SK-N-SH treated with all-trans-retinoic acid at 6 μM for 48 hours (cell line): ENCODE measurements around the gene CD3D.

Experiments
- ATAC-seq: fragments of 200-7000 bp; cut with Tn5 transposase; 3 replicates; pipeline ENCODE4 v1.9.1; 2020; ENCODE audit warnings: mild to moderate bottlenecking, moderate library complexity
- ARNTL ChIP-seq: fragments of 450-650 bp; formaldehyde crosslinking; IDR thresholded peaks from 2 replicates; pipeline ENCODE4 v1.5.0; 2020; ENCODE audit warnings: low read depth, mild to moderate bottlenecking, moderate library complexity, borderline replicate concordance
- BACH2 ChIP-seq: fragments of 250-450 bp; sonication (Bioruptor Pico); IDR thresholded peaks from 2 replicates; pipeline ENCODE4 v1.9.0; 2021; ENCODE audit warnings: mild to moderate bottlenecking, borderline replicate concordance
- CSDC2 ChIP-seq: fragments of 250-450 bp; sonication (Bioruptor Pico); IDR thresholded peaks from 2 replicates; pipeline ENCODE4 v1.5.0; 2020; ENCODE audit warnings: mild to moderate bottlenecking, moderate library complexity
- GLIS3 ChIP-seq: fragments of 250-450 bp; sonication (Bioruptor Pico); IDR thresholded peaks from 2 replicates; pipeline ENCODE4 v1.5.0; 2020; ENCODE audit warnings: mild to moderate bottlenecking, moderate library complexity
- ISL1 ChIP-seq: fragments of 250-450 bp; sonication (Bioruptor Pico); IDR thresholded peaks from 2 replicates; pipeline ENCODE4 v2.1.2; 2022; ENCODE audit warnings: mild to moderate bottlenecking, moderate library complexity
- RARB ChIP-seq: fragments of 250-450 bp; sonication (Bioruptor Pico); IDR thresholded peaks from 2 replicates; pipeline ENCODE4 v1.8.0; 2021; ENCODE audit warnings: mild to moderate bottlenecking, moderate library complexity
- TCF4 ChIP-seq: fragments of 250-450 bp; sonication (Bioruptor Pico); IDR thresholded peaks from 2 replicates; pipeline ENCODE4 v1.8.0; 2021; ENCODE audit warnings: mild to moderate bottlenecking, moderate library complexity, borderline replicate concordance
- TOX ChIP-seq: fragments of 250-450 bp; sonication (Bioruptor Pico); IDR thresholded peaks from 2 replicates; pipeline ENCODE4 v1.8.0; 2021; ENCODE audit warnings: mild to moderate bottlenecking, moderate library complexity, borderline replicate concordance
- ZC3H10 ChIP-seq: fragments of 250-450 bp; sonication (Bioruptor Pico); IDR thresholded peaks from 2 replicates; pipeline ENCODE4 v1.5.1; 2021; ENCODE audit warnings: mild to moderate bottlenecking, moderate library complexity
- ZFP30 ChIP-seq: fragments of 450-650 bp; formaldehyde crosslinking; IDR thresholded peaks from 2 replicates; pipeline ENCODE4 v1.5.0; 2022; ENCODE audit warnings: mild to moderate bottlenecking, moderate library complexity
- ZNF70 ChIP-seq: fragments of 450-650 bp; formaldehyde crosslinking; IDR thresholded peaks from 2 replicates; pipeline ENCODE4 v1.5.0; 2020; ENCODE audit warnings: mild to moderate bottlenecking, moderate library complexity
- ZNF8 ChIP-seq: fragments of 450-650 bp; formaldehyde crosslinking; IDR thresholded peaks from 2 replicates; pipeline ENCODE4 v1.5.0; 2020; ENCODE audit warnings: mild to moderate bottlenecking, moderate library complexity
- TF ChIP-seq, protein P1 (sequence below): fragments of 250-450 bp; sonication (Bioruptor Pico); IDR thresholded peaks from 2 replicates; pipeline ENCODE4 v1.8.0; 2020; ENCODE audit warnings: mild to moderate bottlenecking, moderate library complexity, borderline replicate concordance
- TF ChIP-seq, protein P2 (sequence below): fragments of 250-450 bp; sonication (Bioruptor Pico); IDR thresholded peaks from 2 replicates; pipeline ENCODE4 v1.8.0; 2021; ENCODE audit warnings: low read depth, mild to moderate bottlenecking, moderate library complexity, borderline replicate concordance
- TF ChIP-seq, protein P3 (sequence below): fragments of 250-450 bp; sonication (Bioruptor Pico); IDR thresholded peaks from 2 replicates; pipeline ENCODE4 v1.5.1; 2021; ENCODE audit warnings: mild to moderate bottlenecking, moderate library complexity
- TF ChIP-seq, protein P4 (sequence below): fragments of 250-450 bp; sonication (Bioruptor Pico); IDR thresholded peaks from 2 replicates; pipeline ENCODE4 v1.5.1; 2020; ENCODE audit warnings: low read depth, mild to moderate bottlenecking, moderate library complexity

The CD3D gene

DNA sequence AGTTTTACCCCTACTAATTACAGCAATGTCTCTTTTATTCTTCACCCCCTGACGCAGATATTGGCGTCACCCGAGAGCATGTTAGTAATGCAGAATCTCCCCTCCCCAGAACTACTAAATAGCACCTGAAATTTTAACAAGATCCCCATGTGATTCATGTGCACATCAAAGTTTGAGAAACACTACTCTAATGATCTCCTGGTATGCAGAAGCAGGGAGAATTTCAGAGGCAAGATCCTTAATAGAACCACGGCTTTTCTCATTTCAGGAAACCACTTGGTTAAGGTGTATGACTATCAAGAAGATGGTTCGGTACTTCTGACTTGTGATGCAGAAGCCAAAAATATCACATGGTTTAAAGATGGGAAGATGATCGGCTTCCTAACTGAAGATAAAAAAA lies 7.0 kb upstream of the CD3D start (continued):
- TF ChIP-seq, protein P1, sequence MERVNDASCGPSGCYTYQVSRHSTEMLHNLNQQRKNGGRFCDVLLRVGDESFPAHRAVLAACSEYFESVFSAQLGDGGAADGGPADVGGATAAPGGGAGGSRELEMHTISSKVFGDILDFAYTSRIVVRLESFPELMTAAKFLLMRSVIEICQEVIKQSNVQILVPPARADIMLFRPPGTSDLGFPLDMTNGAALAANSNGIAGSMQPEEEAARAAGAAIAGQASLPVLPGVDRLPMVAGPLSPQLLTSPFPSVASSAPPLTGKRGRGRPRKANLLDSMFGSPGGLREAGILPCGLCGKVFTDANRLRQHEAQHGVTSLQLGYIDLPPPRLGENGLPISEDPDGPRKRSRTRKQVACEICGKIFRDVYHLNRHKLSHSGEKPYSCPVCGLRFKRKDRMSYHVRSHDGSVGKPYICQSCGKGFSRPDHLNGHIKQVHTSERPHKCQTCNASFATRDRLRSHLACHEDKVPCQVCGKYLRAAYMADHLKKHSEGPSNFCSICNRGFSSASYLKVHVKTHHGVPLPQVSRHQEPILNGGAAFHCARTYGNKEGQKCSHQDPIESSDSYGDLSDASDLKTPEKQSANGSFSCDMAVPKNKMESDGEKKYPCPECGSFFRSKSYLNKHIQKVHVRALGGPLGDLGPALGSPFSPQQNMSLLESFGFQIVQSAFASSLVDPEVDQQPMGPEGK (CRISPR knock-in tag) = no peak
- TF ChIP-seq ZNF70 (CRISPR knock-in tag) = no peak
- TF ChIP-seq GLIS3 (CRISPR knock-in tag) = no peak
- TF ChIP-seq CSDC2 (CRISPR knock-in tag) = no peak
- TF ChIP-seq TCF4 = no peak
- TF ChIP-seq ZC3H10 (CRISPR knock-in tag) = no peak
- TF ChIP-seq BACH2 (CRISPR knock-in tag) = no peak
- TF ChIP-seq TOX (CRISPR knock-in tag) = no peak
- TF ChIP-seq, all 23 proteins: peak for 0

DNA sequence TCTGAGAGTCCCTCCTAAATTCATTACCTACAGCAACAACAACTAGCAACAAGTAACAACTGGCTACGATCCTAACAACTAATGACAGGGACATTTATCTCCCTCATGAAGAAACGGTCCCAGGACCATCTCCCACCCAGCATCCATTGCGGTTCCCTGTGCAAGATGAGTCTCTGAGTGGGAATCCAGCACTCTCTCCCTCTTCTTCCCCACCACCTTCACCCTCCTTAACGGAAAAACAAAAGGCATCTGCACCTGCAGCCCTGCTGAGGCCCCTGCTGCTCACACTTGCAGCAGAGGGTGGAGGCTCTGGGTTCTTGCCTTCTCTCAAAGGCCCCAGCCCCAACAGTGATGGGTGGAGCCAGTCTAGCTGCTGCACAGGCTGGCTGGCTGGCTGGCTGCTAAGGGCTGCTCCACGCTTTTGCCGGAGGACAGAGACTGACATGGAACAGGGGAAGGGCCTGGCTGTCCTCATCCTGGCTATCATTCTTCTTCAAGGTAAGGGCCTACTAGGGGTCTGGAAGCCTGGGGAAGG lies 1.5 kb upstream of the CD3D start, which contains the start of gene CD3G:
Gene CD3G, plus strand, starts transcription at position 364 of the 535 bp plus-strand sequence. Its CDS starts 80 bp downstream, at position 444.
- TF ChIP-seq ARNTL (CRISPR knock-in tag) (no peak), ZFP30 (CRISPR knock-in tag) (no peak), BACH2 (CRISPR knock-in tag) (no peak), ZC3H10 (CRISPR knock-in tag) (no peak), GLIS3 (CRISPR knock-in tag) (no peak)
- TF ChIP-seq, protein P1 (CRISPR knock-in tag) = no peak
- TF ChIP-seq, protein P2, sequence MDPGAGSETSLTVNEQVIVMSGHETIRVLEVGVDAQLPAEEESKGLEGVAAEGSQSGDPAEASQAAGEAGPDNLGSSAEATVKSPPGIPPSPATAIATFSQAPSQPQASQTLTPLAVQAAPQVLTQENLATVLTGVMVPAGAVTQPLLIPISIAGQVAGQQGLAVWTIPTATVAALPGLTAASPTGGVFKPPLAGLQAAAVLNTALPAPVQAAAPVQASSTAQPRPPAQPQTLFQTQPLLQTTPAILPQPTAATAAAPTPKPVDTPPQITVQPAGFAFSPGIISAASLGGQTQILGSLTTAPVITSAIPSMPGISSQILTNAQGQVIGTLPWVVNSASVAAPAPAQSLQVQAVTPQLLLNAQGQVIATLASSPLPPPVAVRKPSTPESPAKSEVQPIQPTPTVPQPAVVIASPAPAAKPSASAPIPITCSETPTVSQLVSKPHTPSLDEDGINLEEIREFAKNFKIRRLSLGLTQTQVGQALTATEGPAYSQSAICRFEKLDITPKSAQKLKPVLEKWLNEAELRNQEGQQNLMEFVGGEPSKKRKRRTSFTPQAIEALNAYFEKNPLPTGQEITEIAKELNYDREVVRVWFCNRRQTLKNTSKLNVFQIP (CRISPR knock-in tag) = no peak
- TF ChIP-seq, protein P3, sequence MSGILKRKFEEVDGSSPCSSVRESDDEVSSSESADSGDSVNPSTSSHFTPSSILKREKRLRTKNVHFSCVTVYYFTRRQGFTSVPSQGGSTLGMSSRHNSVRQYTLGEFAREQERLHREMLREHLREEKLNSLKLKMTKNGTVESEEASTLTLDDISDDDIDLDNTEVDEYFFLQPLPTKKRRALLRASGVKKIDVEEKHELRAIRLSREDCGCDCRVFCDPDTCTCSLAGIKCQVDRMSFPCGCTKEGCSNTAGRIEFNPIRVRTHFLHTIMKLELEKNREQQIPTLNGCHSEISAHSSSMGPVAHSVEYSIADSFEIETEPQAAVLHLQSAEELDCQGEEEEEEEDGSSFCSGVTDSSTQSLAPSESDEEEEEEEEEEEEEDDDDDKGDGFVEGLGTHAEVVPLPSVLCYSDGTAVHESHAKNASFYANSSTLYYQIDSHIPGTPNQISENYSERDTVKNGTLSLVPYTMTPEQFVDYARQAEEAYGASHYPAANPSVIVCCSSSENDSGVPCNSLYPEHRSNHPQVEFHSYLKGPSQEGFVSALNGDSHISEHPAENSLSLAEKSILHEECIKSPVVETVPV = no peak
- ATAC-seq = no peak

DNA sequence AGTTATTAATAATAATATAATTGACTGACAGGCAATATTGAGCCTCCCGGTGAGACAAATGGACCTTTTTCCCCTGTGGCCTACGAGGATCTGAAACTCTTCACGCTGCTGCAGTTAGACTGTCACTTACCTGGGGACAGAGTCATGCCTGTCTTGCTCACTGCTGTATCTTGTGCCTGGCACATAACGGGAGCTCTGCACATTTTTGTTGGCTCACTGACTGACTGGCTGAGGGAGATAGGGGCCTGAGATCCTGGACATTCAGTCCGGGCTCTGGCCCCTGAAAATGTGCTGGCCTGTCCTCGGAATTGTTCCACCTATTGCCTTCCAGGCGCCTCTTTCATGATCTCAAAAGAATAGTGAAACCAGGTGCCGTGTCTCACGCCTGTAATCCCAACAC lies 743 bp upstream of the CD3D start:
- no peak for ATAC-seq

More for the DNA sequence above, 743 bp upstream of the CD3D start:
- no peak for TF ChIP-seq RARB (CRISPR knock-in tag)
- TF ChIP-seq ZC3H10 (CRISPR knock-in tag) = no peak
- TF ChIP-seq, protein P4, sequence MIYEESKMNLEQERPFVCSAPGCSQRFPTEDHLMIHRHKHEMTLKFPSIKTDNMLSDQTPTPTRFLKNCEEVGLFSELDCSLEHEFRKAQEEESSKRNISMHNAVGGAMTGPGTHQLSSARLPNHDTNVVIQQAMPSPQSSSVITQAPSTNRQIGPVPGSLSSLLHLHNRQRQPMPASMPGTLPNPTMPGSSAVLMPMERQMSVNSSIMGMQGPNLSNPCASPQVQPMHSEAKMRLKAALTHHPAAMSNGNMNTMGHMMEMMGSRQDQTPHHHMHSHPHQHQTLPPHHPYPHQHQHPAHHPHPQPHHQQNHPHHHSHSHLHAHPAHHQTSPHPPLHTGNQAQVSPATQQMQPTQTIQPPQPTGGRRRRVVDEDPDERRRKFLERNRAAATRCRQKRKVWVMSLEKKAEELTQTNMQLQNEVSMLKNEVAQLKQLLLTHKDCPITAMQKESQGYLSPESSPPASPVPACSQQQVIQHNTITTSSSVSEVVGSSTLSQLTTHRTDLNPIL (CRISPR knock-in tag) = no peak
- TF ChIP-seq TCF4 = no peak
- no peak for TF ChIP-seq TOX (CRISPR knock-in tag)
- TF ChIP-seq ISL1 (CRISPR knock-in tag) = no peak
- TF ChIP-seq ZFP30 (CRISPR knock-in tag) = no peak
- no peak for TF ChIP-seq ZNF70 (CRISPR knock-in tag)
- TF ChIP-seq BACH2 (CRISPR knock-in tag) = no peak
- TF ChIP-seq, protein P3 = no peak
- TF ChIP-seq ZNF8 (CRISPR knock-in tag) = no peak
- no peak for TF ChIP-seq ARNTL (CRISPR knock-in tag)
